ENCODE data around the gene UBL7.

DNA sequence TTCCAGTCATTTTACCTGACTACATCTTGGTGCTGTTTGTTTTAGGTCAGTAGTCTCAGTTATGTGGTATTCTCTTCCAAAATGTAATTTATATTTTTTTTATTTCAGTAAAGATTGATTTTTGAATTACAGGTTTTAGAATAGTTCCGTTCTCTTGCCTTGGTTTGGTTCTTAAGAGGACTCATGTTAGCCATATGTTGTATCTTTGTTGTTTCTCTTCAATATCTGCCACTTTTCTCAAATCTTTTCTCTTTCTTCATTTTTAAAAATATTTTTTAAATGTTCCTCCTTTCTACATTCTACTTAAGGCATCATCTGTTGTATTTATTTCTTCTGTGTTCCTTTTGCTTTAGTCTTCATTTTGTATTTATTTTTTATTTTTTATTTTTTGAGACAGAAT, 5.6 kb upstream of the UBL7 start:
- TF ChIP-seq, protein P1, sequence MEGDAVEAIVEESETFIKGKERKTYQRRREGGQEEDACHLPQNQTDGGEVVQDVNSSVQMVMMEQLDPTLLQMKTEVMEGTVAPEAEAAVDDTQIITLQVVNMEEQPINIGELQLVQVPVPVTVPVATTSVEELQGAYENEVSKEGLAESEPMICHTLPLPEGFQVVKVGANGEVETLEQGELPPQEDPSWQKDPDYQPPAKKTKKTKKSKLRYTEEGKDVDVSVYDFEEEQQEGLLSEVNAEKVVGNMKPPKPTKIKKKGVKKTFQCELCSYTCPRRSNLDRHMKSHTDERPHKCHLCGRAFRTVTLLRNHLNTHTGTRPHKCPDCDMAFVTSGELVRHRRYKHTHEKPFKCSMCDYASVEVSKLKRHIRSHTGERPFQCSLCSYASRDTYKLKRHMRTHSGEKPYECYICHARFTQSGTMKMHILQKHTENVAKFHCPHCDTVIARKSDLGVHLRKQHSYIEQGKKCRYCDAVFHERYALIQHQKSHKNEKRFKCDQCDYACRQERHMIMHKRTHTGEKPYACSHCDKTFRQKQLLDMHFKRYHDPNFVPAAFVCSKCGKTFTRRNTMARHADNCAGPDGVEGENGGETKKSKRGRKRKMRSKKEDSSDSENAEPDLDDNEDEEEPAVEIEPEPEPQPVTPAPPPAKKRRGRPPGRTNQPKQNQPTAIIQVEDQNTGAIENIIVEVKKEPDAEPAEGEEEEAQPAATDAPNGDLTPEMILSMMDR (IDR thresholded peaks at IDR 0.05; ENCODE audit: low read depth, low read length, missing input control), result no peak
- TF ChIP-seq GABPA (IDR thresholded peaks at IDR 0.05 in 1 of 2, conservative IDR thresholded peaks at IDR 0.05 in 1 of 2), result no peak
- TF ChIP-seq NR2F2 (IDR thresholded peaks at IDR 0.05), result no peak
- TF ChIP-seq RXRA (IDR thresholded peaks at IDR 0.05), result no peak
- TF ChIP-seq YY1 (IDR thresholded peaks at IDR 0.05), result no peak
- TF ChIP-seq SP1 (IDR thresholded peaks at IDR 0.05), result no peak
- no peak for TF ChIP-seq EGR1 (IDR thresholded peaks at IDR 0.05; ENCODE audit: low read depth in 2 of 2)
- TF ChIP-seq TAF1 (conservative IDR thresholded peaks at IDR 0.05), result no peak
- no peak for TF ChIP-seq RAD21 (IDR thresholded peaks at IDR 0.05)
- no peak for TF ChIP-seq ZBTB33 (IDR thresholded peaks at IDR 0.05)
